ENCODE results near the gene THAP10.
"Not testable (repeated sequence)": the region's sequence is repeated elsewhere in the genome, so short reads cannot be mapped to it uniquely, and the experiment has no call there.

The THAP10 gene

DNA sequence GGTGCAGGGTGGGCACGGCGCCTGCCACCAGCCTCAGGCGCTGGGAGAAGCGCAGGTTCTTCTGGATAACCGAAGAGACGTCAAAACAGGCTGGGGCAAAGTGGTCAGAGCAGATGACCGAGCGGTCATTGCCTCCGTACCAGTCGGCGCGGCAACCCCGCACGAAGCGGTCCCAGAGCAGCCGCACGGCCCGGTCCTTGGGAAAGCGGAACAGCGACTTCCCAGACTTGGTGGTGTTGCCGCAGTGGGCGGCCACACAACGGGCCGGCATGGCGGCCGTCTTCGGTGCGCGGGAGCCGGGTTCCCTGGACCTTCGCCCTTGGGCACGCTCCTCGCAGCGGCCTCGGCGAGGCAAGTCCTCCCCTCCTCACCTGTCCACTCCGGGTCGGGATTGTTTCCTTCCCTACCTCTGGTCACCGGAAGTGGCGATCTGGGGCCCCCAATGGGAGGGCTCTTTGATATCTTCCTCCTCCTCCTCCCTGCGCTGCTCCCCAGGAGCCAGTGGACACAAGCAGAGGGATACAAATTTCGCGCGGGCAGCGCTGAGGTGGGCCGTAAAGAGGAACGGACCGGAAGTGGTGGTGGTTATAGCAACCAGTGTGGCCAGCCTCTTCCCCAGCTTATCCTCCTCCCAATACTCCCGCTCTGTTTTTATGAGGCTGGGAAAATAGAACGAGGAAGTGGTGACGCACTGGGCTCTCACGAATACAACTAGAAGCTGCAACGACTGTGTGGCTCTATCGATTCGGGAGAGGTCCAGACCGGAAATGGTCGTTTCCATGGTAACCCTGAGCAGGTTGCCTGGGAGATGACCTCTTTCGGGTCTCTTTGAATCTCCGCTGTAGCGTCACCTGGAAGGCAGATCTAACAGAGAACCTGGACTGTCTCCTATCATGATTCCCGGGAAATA lies at the start of gene THAP10, which contains the start of gene LRRC49:
Gene THAP10, minus strand, starts transcription at position 432 of the 910 bp plus-strand sequence. Its CDS starts 161 bp downstream, at position 271.
Gene LRRC49, plus strand, starts transcription at position 825 of the 910 bp plus-strand sequence. Its CDS starts 69 bp downstream, at position 894.
- TF ChIP-seq, protein P1, sequence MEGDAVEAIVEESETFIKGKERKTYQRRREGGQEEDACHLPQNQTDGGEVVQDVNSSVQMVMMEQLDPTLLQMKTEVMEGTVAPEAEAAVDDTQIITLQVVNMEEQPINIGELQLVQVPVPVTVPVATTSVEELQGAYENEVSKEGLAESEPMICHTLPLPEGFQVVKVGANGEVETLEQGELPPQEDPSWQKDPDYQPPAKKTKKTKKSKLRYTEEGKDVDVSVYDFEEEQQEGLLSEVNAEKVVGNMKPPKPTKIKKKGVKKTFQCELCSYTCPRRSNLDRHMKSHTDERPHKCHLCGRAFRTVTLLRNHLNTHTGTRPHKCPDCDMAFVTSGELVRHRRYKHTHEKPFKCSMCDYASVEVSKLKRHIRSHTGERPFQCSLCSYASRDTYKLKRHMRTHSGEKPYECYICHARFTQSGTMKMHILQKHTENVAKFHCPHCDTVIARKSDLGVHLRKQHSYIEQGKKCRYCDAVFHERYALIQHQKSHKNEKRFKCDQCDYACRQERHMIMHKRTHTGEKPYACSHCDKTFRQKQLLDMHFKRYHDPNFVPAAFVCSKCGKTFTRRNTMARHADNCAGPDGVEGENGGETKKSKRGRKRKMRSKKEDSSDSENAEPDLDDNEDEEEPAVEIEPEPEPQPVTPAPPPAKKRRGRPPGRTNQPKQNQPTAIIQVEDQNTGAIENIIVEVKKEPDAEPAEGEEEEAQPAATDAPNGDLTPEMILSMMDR (IDR thresholded peaks at IDR 0.05; ENCODE audit: insufficient read depth, low read length, missing control alignments), result no peak
- peak within 1 kb of the TSS; percentile 70 for H3K4me3 ChIP-seq (ENCODE audit: low read depth, low read length)
- CTCF ChIA-PET, result interaction anchor here (0.6 to 3.9 kb wide), 19 partner anchors 7 to 860 kb away, joined by 3 to 27 read pairs (median 4); no protein-coding TSS in a partner anchor
- POLR2A ChIA-PET, result no interaction called here
- peak; percentile 77 for DNase-seq (ENCODE audit: low read depth, low spot score)

DNA sequence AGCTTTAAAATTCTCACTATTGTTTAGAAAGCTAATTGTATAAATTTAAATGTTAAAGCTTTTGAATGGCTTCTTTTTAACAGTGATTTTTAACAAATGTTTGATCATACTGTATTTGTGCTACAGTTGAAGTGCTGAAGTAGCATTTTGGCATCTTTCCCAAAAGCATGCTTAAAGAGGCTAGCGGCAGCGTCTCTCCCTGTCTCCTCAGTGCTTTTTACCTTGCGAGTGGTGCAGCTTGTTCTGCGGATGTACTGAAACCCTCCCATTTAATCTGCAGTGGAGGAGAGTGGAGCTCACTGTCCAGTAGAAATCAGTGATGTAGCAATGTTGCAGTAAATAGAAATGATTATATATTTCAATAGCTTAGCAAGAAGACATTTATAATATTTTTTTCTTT lies 44.1 kb upstream of the THAP10 start:
- no peak overlapping the region for H3K4me3 ChIP-seq (ENCODE audit: low read depth, low read length)
- DNase-seq (ENCODE audit: low read depth, low spot score), result no peak
- ChIA-PET POLR2A (no interaction called here), CTCF (interaction anchor here (1.2 to 1.8 kb wide), 3 partner anchors 15 to 866 kb away, joined by 3 to 4 read pairs (median 3); no protein-coding TSS in a partner anchor)
- TF ChIP-seq, protein P1 (IDR thresholded peaks at IDR 0.05; ENCODE audit: insufficient read depth, low read length, missing control alignments), result no peak

DNA sequence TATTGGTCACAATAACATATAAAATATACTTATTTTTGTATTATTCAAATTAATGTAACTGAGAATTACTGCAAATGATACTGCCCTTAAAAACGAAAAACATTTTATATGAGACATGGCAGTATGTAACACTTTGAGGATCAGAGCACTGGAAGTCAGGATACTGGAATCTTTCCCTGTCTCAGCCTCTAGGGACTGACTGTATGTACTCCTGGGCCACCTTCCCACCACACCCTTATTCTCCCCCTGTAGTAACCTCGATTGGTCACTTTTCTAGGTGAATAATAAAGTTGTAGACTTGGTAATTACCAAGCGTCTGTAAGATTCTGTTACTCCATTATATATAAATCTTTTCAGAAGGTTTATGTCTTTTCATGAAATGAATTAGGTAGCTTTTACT lies 43.4 kb upstream of the THAP10 start:
- ChIA-PET POLR2A (no interaction called here), CTCF (no interaction called here)
- TF ChIP-seq, protein P1 (IDR thresholded peaks at IDR 0.05; ENCODE audit: insufficient read depth, low read length, missing control alignments), result no peak
- no peak for DNase-seq (ENCODE audit: low read depth, low spot score)
- no peak overlapping the region for H3K4me3 ChIP-seq (ENCODE audit: low read depth, low read length)

DNA sequence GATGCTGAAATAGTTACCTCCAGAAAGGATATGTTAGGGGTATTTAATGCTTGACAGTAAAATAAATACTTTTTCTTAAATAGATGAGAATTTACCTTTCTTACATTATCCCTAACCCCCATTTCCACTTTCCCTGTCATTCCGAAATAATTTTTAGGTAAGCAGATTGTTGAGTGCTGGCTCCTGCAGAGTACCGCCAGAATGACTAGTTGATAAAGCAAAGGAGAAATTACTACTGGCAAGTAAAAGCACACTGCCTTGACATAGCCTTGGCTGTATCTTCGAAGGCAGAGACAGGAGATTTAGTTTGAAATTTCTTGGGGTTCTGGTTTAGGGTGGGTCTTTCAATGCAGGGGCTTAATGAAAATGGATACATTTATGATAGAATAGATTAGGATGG lies 41.2 kb upstream of the THAP10 start:
- TF ChIP-seq, protein P1 (IDR thresholded peaks at IDR 0.05; ENCODE audit: insufficient read depth, low read length, missing control alignments), result no peak
- ChIA-PET POLR2A (no interaction called here), CTCF (no interaction called here)
- DNase-seq (ENCODE audit: low read depth, low spot score), result no peak
- no peak overlapping the region for H3K4me3 ChIP-seq (ENCODE audit: low read depth, low read length)

DNA sequence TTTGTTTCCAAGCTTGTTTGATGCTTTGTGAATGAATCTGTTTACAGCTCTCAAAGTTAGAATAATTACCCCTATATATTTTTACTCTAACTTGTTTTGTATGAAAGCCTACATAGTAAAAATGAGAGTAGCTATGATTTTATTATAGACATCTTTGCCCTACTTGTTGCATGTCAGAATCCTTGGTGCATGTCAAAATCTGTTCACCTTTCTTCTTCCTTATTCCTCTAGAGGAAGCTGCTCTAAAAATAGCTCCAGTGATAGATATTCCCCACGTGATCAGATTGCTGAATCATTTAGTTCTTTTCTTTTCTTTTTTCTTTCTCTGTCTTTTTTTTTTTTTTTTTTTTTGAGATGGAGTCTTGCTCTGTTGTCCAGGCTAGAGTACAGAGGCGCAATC lies 40.2 kb upstream of the THAP10 start:
- no peak overlapping the region for H3K4me3 ChIP-seq (ENCODE audit: low read depth, low read length)
- ChIA-PET POLR2A (no interaction called here), CTCF (interaction anchor here (0.6 to 0.8 kb wide), 2 partner anchors 25 to 48 kb away, joined by 3 read pairs; no protein-coding TSS in a partner anchor)
- TF ChIP-seq, protein P1 (IDR thresholded peaks at IDR 0.05; ENCODE audit: insufficient read depth, low read length, missing control alignments), result no peak
- DNase-seq (ENCODE audit: low read depth, low spot score), result no peak

DNA sequence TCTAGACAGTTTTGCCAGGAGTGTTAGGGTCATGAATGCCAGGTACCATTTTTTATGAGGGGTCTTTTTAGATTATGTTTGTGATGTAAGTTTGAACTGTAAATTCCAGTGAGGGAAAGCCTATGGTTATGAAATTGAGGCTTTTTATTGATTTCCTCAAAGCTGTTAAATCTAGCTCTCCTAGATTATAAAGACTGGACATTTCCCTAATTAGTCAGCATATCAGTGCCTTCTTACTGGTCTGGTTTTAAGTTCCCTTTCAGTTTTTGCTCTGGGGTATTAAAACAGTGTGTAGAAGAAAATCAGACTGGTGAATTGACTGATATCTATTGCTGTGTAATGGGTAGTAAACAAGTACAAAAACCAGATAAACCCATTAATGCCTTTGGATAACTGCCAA lies 39.6 kb upstream of the THAP10 start:
- DNase-seq (ENCODE audit: low read depth, low spot score), result no peak
- CTCF ChIA-PET, result interaction anchor here (0.6 to 0.8 kb wide), 2 partner anchors 25 to 47 kb away, joined by 3 read pairs; no protein-coding TSS in a partner anchor
- H3K4me3 ChIP-seq (ENCODE audit: low read depth, low read length), result no peak overlapping the region
- POLR2A ChIA-PET, result no interaction called here
- TF ChIP-seq, protein P1 (IDR thresholded peaks at IDR 0.05; ENCODE audit: insufficient read depth, low read length, missing control alignments), result no peak

DNA sequence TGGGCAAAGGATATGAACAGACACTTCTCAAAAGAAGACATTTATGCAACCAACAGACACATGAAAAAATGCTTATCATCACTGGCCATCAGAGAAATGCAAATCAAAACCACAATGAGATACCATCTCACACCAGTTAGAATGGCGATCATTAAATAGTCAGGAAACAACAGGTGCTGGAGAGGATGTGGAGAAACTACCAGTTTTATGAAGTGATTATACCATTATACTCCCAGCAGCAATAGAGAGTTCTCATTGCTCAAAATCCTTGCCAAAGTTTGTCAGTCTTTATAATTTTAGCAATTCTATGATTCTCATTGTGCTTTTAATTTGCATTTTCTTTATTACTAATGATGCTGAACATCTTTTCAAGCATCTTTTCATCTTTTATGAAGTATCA lies 34.7 kb upstream of the THAP10 start:
- DNase-seq (ENCODE audit: low read depth, low spot score); POLR2A ChIA-PET; CTCF ChIA-PET; H3K4me3 ChIP-seq (ENCODE audit: low read depth, low read length): not testable (repeated sequence)

All from AG04449 (cell line).